Activated CD4-positive, alpha-beta T cell treated with anti-CD3 and anti-CD28 coated beads, Interleukin-2, amount 50 U/mL, for 4 hours (primary cell): ENCODE results near the gene NUS1.
"Not testable (repeated sequence)": the region's sequence is repeated elsewhere in the genome, so short reads cannot be mapped to it uniquely, and the experiment has no call there.

Experiments
- DNase-seq, 2 experiments: peaks; one replicate each; pipeline ENCODE4 v3.0.0-alpha.2; 2020

Gene NUS1

DNA sequence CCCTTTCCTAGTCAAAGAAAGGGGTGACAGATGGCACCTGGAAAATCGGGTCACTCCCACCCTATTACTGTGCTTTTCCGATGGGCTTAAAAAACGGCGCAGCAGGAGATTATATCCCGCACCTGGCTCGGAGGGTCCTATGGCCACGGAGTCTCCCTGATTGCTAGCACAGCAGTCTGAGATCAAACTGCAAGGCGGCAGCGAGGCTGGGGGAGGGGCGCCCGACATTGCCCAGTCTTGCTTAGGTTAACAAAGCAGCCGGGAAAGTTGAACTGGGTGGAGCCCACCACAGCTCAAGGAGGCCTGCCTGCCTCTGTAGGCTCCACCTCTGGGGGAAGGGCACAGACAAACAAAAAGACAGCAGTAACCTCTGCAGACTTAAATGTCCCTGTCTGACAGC, 46.3 kb downstream of the NUS1 start:
- not testable (repeated sequence) for DNase-seq

DNA sequence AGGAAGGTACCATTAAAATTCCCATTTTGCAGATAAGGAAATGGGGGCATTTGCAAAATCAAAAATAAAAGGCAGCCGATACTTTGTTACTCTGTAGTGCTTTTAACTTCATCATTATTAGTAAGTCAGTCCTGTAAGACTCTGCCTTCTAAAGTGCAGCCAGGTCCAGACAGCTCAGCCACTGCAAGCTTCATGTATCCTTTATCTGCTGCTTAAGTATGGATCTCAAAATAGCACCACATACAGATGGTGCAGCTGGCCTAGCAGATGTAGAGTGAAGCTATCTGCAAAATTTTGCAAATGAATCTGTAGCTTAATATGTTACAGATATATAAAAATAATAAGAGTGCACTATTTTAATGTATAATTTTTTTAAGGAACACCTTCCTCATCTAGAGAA, 53.4 kb downstream of the NUS1 start:
- DNase-seq: no peak

DNA sequence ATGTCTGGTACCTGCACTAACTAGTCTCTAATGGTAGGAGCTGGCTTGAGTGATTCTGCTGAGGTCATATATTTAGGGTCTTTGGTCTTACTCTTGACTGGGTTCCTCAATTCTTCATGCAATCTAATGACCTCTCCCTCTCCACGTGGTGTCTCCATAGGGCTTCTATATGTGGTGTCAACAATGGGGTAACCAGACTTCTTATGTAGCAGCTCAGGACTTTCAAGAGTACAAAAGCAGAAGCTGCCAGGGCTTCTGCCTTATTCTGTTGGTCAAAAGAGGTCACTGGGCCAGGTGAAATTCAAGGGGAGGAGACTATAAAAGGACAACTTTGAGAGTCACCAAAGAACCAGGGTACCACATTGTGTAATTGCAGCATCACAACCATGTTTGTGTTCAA, 54.3 kb downstream of the NUS1 start:
- DNase-seq: no peak

DNA sequence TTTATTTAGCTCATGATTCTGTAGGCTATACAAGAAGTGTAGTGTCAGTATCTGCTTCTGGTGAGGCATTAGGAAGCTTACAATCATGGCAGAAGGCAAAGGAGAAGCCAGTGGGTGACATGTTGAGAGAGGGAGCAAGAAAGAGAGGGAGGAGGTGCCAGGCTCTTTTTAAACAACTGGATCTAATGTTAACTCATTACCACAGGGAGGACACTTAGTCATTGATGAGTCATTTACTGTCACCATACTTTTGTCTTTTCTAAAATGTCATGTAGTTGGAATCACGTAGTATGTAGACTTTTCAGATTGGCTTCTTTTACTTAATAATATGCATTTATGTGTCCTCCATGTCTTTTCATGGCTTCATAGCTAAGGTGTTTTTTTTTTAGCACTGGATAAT, 58.1 kb downstream of the NUS1 start:
- no peak for DNase-seq

DNA sequence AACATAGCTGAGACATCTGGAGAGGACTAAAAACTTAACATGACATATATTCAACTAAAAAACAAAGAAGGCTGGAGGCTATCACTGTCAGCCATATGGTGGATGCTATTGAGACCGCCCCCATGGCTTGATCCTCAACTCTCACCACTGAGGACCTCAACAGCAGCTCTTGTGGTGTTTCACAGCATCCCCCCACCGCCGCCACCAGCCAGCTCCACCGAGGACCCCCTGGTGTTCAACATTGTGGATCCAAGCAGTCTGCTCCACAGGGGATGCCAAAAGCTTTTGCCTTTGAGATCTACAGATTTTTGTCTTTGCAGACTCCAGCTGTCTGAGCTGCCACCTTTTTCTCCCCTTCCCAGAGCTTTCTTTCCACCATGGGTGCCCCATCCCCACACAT, 64.6 kb downstream of the NUS1 start:
- DNase-seq: no peak

DNA sequence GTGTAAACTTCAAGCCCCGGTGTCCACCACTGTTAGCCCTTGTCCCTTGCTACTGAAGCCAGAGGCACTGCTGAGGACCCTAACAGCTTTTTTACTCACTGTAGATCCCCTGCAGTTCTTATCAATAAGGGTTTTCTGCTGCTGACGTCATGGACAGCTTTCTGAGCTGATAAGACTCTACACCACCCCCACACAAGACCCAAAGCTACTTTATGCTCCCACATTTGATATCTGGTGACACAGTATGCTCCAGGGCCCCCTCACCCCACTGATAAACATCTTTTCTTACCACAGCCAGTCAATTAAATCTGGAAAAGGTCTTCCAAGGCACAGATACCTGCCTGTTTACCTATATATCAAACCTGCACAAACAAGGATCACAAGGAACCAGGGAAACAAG, 65.3 kb downstream of the NUS1 start:
- DNase-seq: no peak

DNA sequence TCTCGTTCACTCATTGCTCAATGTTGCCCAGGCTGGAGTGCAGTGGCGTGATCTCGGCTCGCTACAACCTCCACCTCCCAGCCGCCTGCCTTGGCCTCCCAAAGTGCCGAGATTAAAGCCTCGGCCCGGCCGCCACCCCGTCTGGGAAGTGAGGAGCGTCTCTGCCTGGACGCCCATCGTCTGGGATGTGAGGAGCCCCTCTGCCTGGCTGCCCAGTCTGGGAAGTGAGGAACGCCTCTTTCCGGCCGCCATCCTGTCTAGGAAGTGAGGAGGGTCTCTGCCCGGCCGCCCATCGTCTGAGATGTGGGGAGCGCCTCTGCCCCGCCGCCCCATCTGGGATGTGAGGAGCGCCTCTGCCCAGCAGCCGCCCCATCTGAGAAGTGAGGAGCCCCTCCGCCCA, 75.4 kb downstream of the NUS1 start:
- DNase-seq: not testable (repeated sequence)
